IPS-18c (cell line): ENCODE results near the gene UROS.

Experiments
- H3K4me3 ChIP-seq: 2 replicates; pipeline ENCODE4 v1.7.0; 2013; ENCODE audit warnings: low read depth, mild to moderate bottlenecking, low read length, moderate library complexity; ENCODE audit not compliant: insufficient read depth
- H3K9me3 ChIP-seq: one replicate; pipeline ENCODE4 v1.6.1; 2013; ENCODE audit warnings: mild to moderate bottlenecking, low read length, moderate library complexity; ENCODE audit not compliant: control insufficient read depth, insufficient read depth

The UROS gene

DNA sequence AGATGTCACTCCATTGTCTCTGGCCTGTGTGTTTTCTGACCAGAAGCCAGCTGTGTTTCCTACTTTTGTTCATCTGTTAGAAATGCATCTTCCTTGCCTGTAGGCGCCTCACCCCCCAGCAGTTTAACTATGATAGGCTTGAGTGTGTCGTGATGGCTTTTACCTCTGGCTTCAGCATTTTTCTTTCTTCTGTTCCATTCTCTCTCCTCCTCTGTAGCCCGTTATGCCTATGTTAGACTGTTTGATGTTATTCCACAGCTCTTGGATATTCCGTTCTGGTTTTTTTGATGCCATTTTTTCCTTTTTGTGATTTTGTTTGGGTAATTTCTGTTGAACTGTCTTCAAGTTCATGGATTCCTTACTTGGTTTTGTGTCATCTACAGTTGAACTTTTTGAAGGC, 65.3 kb downstream of the UROS start:
- Histone ChIP-seq H3K9me3 (no peaks in the 10 kb centered on the region), H3K4me3 (no peak overlapping the region)

DNA sequence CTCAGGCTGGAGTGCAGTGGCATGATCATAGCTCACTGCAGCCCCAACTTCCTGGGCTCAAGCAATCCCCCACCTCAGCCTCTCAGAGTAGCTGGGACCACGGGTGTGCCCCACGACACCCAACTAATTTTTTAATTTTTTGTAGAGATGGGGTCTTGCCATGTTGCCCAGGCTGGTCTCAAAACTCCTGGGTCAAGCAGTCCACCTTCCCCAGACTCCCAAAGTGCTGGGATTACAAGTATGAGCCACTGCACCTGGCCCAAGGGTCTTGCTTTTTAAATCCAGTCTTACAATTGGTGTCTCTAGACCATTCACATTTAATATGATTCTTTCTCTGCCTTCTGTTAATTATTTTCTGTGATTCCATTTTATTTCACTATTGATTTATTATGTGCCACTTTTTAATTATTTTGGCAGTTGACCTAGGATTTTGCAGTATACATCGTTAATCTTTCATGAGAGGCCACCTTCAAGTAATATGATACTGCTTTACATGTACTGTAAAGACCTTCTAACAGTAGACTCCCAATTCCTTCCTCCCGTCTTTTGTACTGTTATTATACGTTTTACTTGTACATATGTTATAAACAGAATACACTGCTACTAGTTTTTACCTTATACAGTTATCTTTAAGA, 66.1 kb downstream of the UROS start:
- no peak overlapping the region for H3K4me3 ChIP-seq
- H3K9me3 ChIP-seq: no peaks in the 10 kb centered on the region

DNA sequence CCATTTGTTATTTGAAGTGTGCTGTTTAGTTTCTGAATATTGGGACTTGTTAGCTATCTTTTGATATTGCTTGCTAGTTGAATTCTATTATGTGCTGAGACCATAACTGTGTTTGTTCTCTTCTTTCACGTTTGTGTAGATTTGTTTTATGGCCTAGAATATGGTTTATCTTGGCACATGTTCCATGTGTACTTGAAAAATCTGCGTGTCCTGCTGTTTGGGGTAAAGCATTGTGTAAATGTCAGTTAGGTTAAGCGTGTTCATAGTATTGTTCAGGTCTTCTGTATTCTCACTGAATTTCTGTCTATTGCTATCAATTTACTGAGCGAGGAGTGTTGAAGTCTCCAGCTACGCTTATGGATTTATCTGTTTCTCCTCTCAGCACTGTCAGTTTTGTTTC, 66.9 kb downstream of the UROS start:
- Histone ChIP-seq H3K4me3 (no peak overlapping the region), H3K9me3 (no peaks in the 10 kb centered on the region)

DNA sequence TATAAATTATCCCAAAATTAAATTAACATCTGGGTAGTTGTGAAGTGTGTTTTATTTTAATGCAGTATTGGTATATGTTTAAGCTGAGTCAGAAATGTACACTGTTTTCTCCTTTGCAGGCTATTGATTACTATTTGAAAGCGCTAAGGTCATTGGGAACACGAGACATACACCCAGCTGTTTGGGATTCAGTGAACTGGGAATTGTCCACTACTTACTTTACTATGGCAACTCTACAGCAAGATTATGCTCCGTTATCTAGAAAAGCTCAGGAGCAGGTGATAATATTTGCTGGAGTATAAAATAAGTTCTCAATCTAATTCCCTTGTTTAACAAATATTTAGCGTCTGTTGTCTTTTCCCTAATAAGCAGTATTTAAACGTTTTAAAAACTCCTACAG, 75.6 kb downstream of the UROS start:
- Histone ChIP-seq H3K9me3 (no peaks in the 10 kb centered on the region), H3K4me3 (no peak overlapping the region)

DNA sequence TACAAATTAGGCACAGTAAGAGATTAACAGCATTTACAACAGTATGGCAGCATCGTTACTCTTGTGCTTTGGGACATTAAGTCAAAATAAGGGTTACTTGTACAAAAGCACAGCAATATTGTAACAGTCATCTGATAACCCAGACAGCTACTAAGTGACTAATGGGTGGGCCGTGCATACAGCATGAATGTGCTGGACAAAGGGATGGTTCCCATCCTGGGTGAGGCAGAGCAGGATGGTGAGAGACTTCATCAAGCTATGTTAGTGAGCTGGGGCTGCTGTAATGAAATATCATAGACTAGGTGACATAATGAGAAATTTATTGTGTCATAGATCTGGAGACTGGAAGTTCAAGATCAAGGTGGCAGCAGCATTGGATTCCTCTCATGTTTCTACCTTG, 78.1 kb downstream of the UROS start:
- no peaks in the 10 kb centered on the region for H3K9me3 ChIP-seq
- H3K4me3 ChIP-seq: no peak overlapping the region

DNA sequence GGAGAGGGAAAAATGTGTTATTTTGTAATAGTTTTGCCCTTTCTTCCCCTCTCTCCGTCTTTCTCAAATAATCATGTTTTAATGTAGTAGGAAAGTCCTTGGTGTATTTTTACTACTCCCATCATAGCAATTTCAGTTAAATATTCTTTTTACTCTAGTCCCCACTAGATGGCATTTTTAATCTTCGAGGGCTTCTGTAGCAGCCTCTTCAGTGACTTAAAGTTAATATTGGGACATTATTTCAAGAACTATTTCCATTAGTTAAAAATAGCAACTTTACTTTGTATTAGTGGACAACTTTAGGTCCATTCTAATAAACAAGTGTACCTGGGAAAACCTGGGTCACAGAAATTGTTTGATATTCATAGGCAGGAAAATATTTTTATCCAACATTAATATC, 80.6 kb downstream of the UROS start:
- Histone ChIP-seq H3K4me3 (no peak overlapping the region), H3K9me3 (no peaks in the 10 kb centered on the region)

DNA sequence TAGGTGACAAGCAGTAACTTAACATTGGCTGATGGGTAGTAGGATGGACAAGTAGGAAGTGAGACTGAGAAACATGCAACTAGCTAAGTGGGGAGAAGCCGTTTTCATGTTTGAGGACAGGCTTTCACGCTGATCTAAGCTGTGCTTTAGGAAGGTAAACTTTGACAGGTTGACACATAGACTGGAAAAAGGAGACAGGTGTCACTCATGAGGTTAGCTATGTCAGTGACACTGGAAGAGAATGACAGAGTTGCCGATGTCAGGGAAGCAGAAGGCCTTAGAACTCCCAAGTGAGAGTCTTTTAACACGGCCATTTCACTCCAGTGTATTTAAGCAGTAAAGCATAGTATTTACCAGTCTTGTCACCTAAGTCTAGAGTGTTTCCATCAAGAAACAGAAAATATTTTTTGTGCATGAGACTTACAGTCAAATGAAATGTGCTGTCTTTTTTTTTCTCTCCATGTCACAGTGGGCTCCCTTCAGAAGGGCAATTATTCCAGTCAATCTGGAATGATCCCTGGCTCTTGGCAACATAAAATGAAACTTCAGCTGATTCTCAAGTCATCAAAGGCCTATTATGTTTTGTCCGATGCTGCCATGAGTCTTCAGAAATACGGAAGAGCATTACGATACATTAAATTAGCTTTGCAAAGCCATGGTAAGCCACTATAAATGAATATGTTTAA, 82.9 kb downstream of the UROS start:
- H3K9me3 ChIP-seq: no peaks in the 10 kb centered on the region
- no peak overlapping the region for H3K4me3 ChIP-seq
